Hypothalamus (tissue), 51 donors: ENCODE measurements around the gene VPS9D1.
"Not testable (repeated sequence)": the region's sequence is repeated elsewhere in the genome, so short reads cannot be mapped to it uniquely, and the experiment has no call there.

Experiments
- DNase-seq, 51 donors: peaks; one replicate each; lab custom pipeline; 2025; lab: John Stamatoyannopoulos, UW

Gene VPS9D1

DNA sequence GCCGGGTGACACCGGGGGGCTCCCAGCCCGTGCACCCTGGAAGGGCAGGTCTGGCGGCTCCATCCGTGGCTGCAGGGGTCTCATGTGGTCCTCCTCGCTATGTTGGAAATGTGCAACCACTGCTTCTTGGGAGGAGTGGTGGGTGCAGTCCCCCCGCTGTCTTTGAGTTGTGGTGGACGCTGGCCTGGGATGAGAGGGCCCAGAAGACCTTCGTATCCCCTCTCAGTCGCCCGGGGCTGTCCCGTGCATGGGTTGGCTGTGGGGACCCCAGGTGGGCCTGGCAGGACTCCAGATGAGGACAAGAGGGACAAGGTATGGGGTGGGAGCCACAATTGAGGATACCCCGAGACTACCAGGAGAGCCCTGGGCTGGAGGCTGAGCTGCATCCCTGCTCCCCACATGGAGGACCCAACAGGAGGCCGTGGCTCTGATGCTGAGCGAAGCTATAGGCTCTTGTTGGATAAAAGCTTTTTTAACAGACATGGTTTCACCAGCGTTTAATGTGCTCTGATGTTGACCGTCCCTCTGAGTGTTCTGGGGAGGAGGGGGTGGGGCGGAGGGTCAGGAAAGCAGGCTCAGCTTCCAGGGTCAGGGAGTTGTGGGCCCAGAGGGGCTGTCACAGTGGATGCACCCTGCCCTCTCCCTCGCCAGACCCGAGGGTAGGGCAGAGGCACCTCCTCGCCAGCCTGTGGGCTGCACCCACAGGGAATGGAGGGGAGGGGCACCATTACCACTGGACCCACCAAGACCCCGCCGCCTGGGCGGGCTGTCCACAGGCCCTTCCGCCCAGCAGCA lies 24.6 kb downstream of the VPS9D1 start:
- no peak for DNase-seq

GRCh38 chr16:89695086-89695874 lies 25.4 kb downstream of the VPS9D1 start:
- DNase-seq = no peak

DNA sequence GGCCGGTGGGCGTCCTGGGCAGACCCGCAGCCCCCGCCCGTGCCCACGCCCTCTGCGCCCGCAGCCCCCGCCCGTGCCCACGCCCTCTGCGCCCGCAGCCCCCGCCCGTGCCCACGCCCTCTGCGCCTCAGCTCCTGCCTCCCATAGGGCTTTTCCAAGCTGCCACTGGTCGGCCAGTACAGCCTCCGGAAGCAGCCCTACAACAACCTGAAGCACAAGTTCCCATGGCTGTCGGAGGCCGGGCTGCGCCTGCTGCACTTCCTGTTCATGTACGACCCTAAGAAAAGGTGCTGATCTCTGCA lies 26.0 kb downstream of the VPS9D1 start:
- not testable (repeated sequence) for DNase-seq

GRCh38 chr16:89693931-89694783 lies 26.5 kb downstream of the VPS9D1 start:
- DNase-seq = no peak

DNA sequence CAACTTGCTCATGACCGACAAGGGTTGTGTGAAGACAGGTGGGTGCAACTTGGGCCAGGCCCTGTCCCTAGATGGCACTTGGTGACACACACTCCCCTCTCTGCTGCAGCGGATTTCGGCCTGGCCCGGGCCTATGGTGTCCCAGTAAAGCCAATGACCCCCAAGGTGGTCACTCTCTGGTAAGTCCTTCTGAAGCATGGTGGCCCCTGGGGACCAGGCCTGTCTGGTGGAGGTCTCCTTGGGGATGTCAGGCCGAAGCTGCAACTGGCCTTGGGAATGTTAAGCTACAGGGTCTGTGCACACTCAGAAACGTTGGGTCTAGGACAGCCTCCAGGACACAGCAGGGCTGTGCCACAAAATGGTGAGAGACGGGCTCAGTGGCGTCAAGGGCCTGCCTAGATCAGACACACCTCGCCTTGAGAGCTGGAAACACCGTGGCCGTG lies 27.4 kb downstream of the VPS9D1 start:
- no peak for DNase-seq

- no peak for DNase-seq
These were observed 28.6 kb downstream of the VPS9D1 start for GRCh38 chr16:89691986-89692569.

GRCh38 chr16:89691231-89691985 lies 29.3 kb downstream of the VPS9D1 start:
- DNase-seq = no peak

GRCh38 chr16:89690392-89690901 lies 30.3 kb downstream of the VPS9D1 start:
- no peak for DNase-seq

GRCh38 chr16:89689621-89690020 lies 31.1 kb downstream of the VPS9D1 start:
- DNase-seq = not testable (repeated sequence)

DNA sequence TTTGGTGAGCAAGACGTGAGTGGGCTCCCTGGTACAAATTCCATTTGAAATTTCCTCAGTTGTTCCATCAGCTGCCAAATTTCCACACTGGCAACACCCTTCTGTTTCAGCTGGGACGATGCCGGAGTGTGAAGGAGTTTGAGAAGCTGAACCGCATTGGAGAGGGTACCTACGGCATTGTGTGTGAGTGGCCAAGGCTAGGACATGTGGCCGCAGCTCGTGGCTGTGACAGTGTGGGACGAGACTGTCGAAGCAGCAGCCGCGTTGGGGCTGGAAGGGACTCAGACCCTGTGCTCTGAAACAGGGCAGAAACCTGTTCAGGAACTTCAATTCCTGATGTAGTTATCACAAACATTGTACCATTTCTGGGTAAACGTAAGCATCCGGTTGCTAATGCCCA lies 31.6 kb downstream of the VPS9D1 start:
- DNase-seq = no peak

GRCh38 chr16:89688395-89688794 lies 32.3 kb downstream of the VPS9D1 start:
- no peak for DNase-seq

GRCh38 chr16:89687092-89687940 lies 33.4 kb downstream of the VPS9D1 start:
- peak in 2 of 51 donors; percentile 34 to 65 for DNase-seq

GRCh38 chr16:89686520-89687091 lies 34.1 kb downstream of the VPS9D1 start, which contains the start of gene CDK10:
Gene CDK10, plus strand, starts transcription at chr16:89686689. Its CDS starts 22 bp downstream, at chr16:89686711.
- peak; percentile 35 to 94 (median 83) for DNase-seq

- DNase-seq = no peak
These were observed 34.8 kb downstream of the VPS9D1 start for GRCh38 chr16:89685916-89686315.

DNA sequence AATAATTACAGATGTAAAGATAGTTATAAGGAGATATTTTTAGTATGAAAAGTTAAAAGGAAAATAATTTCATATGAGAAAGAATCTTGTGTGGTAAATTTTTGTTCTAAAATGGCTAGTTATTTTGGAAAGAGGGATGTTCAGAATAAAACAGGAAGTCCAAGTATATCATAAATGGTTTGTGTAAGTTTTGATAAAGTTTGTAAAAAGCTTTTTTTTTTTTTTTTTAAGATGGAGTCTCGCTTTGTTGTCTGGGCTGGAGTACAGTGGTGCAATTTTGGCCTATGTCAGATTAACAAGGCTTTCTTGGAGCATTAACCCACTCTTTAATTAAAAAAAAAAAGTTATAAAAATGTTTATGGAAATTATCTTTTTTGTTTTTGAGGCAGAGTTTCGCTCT lies 42.4 kb downstream of the VPS9D1 start:
- DNase-seq = no peak

DNA sequence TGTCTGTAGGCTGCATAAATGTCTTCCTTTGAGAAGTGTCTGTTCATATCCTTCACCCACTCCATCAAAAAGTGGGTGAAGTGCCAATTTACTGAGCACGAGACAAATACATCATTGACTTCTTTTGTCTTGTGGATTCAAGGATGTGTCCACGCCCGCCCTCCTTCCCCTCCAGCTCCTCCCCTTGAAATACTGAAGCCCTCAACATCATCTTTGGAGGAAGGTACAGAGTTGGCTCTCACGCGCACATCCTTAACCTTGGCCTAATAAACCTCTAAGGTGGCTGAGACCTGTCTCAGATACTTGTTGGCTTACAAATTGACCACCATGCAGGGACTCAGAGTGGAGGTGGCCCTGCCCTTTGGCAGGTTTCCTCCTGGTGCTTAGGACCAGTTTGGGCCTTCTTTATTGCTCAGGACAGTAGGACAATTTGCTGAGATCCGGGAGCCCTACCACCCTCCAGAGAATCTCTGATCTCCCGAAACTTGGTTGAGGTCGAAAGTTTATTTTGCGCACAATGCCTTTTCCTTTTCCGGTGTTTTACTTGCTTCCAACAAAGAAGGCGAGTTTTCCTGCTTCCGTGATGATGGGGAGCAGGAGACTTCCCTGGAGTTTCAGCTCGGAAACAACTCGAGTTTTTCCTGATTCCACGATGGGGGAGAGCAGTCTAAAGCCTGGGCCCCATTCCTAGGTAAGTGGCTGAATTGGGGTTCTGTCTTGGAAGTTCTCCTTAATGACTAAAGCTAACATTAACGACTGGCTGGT lies 48.3 kb downstream of the VPS9D1 start:
- DNase-seq = no peak

GRCh38 chr16:89671565-89671964 lies 49.1 kb downstream of the VPS9D1 start:
- DNase-seq = not testable (repeated sequence)
